Astrocyte (in vitro differentiated cells and primary cell): ENCODE measurements around the gene HOXA6.

Experiments
- EZH2 ChIP-seq: IDR thresholded peaks from 2 replicates; pipeline ENCODE4 v1.6.1; 2012; ENCODE audit warnings: mild to moderate bottlenecking, low read length, inconsistent platforms; ENCODE audit not compliant: insufficient read depth
- TF ChIP-seq, protein P1 (sequence below): IDR thresholded peaks from 2 replicates; pipeline ENCODE4 v1.5.1; 2011; ENCODE audit warnings: low read depth, mild to moderate bottlenecking, inconsistent platforms, low read length, moderate library complexity; ENCODE audit not compliant: insufficient read depth

DNA sequence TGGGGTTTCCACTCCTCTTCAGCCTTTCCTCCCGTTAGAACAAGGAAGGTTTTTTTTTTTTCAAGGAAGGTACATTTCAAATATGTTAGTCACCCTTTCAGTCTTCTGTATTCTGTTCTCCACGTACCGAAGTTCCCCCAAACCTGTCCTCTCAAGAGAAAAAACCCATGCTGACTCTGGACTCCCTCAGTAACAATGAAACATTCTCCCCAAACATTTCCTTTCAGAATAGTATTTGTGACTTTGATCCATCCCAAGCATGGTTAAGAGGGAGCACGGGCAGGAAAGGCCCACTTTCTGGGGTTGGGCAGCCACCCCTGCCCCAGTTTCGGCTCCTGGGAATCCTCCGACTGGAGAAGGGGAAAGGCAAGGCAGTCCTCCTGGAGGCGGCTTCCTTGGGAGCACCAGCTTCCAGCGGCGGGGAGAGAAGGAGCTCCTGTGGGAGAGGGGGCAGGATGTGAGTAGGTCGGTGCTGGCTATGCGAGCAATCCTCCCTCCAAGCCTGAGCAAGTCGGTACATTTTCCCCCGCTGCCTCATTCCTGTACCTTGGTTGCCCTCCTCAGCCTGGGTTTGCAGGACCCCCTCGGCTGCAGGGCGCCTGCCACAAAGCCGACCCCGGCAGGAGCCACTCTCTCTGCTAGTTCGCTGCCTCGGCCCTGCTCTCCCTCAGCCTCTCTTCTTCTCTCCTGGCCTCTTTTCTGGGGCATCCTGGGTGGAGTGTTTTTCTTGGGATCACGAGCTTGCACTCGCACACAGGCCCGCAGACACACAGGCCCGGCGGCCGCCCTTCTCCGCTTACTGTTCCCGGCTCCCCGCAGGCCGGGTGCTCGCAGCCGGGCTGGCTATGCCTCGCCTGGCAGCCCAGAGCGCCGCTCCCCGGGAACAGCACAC is 49.6 kb downstream of the HOXA6 start:
- TF ChIP-seq, protein P1, sequence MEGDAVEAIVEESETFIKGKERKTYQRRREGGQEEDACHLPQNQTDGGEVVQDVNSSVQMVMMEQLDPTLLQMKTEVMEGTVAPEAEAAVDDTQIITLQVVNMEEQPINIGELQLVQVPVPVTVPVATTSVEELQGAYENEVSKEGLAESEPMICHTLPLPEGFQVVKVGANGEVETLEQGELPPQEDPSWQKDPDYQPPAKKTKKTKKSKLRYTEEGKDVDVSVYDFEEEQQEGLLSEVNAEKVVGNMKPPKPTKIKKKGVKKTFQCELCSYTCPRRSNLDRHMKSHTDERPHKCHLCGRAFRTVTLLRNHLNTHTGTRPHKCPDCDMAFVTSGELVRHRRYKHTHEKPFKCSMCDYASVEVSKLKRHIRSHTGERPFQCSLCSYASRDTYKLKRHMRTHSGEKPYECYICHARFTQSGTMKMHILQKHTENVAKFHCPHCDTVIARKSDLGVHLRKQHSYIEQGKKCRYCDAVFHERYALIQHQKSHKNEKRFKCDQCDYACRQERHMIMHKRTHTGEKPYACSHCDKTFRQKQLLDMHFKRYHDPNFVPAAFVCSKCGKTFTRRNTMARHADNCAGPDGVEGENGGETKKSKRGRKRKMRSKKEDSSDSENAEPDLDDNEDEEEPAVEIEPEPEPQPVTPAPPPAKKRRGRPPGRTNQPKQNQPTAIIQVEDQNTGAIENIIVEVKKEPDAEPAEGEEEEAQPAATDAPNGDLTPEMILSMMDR: no peak
- TF ChIP-seq EZH2: no peak
